ENCODE measurements around the gene KIF1B.

- TF ChIP-seq CTCF (IDR thresholded peaks at IDR 0.05; ENCODE audit: borderline replicate concordance, extremely low read depth, low read length, poor library complexity, severe bottlenecking) (no peak), EZH2 (IDR thresholded peaks at IDR 0.05; ENCODE audit: borderline replicate concordance, low read depth, low read length, severe bottlenecking) (no peak)
Measured at GRCh38 chr1:10168912-10169514, 41.4 kb upstream of the KIF1B start.
